Muscle layer of colon (tissue), 2 donors: ENCODE results near the gene VSNL1.
A peak's percentile ranks its signal among the peaks of the same experiment; 100 is the strongest.

ENCODE experiments used
- H3K27ac ChIP-seq: one replicate; pipeline ENCODE4 v1.7.0; 2013; ENCODE audit warnings: low read depth, mild to moderate bottlenecking, low read length, moderate library complexity
- H3K27me3 ChIP-seq, 2 donors: one replicate each; pipeline ENCODE4 v1.7.0; 2013; ENCODE audit warnings: low read length in 2 of 2, mild to moderate bottlenecking in 2 of 2; ENCODE audit not compliant: insufficient read depth in 2 of 2, control insufficient read depth in 1 of 2
- H3K36me3 ChIP-seq: one replicate; pipeline ENCODE4 v1.7.0; 2013; ENCODE audit warnings: mild to moderate bottlenecking, low read length; ENCODE audit not compliant: insufficient read depth
- H3K4me1 ChIP-seq: one replicate; pipeline ENCODE4 v1.7.0; 2013; ENCODE audit warnings: mild to moderate bottlenecking, low read length; ENCODE audit not compliant: insufficient read depth
- H3K4me3 ChIP-seq, 2 donors: one replicate each; pipeline ENCODE4 v1.7.0; 2013; ENCODE audit warnings: low read length in 2 of 2, low read depth in 1 of 2, mild to moderate bottlenecking in 1 of 2, moderate library complexity in 1 of 2
- H3K9ac ChIP-seq: one replicate; pipeline ENCODE4 v1.7.0; 2013; ENCODE audit warnings: low read length
- H3K9me3 ChIP-seq: one replicate; pipeline ENCODE4 v1.7.0; 2013; ENCODE audit warnings: mild to moderate bottlenecking, low read length
- donor health status: abdominal sarcoma.
- donor health status: Adenocarcinoma of cecum.

VSNL1 gene

GRCh38 chr2:17522303-17522702, 18.2 kb upstream of the VSNL1 start:
- Histone ChIP-seq H3K9me3 (no peaks in the 10 kb centered on the region), H3K4me1 (peaks cover 6% of the 10 kb centered on the region), H3K36me3 (no peaks in the 10 kb centered on the region), H3K27me3 (no peaks in the 10 kb centered on the region), H3K27ac (no peak overlapping the region), H3K4me3 (no peak overlapping the region), H3K9ac (no peak overlapping the region)

GRCh38 chr2:17529771-17530170, 10.7 kb upstream of the VSNL1 start:
- no peaks in the 10 kb centered on the region for H3K27me3 ChIP-seq
- no peaks in the 10 kb centered on the region for H3K4me1 ChIP-seq
- no peak overlapping the region for H3K9ac ChIP-seq

GRCh38 chr2:17533546-17533945, 7.0 kb upstream of the VSNL1 start:
- Histone ChIP-seq H3K36me3 (no peaks in the 10 kb centered on the region), H3K9ac (no peak overlapping the region), H3K27me3 (peaks cover 0 to 8% of the 10 kb centered on the region in 2 donors), H3K4me1 (no peaks in the 10 kb centered on the region), H3K9me3 (no peaks in the 10 kb centered on the region), H3K4me3 (no peak overlapping the region), H3K27ac (no peak overlapping the region)

More at GRCh38 chr2:17529771-17530170, 10.7 kb upstream of the VSNL1 start:
- Histone ChIP-seq H3K9me3 (no peaks in the 10 kb centered on the region), H3K36me3 (no peaks in the 10 kb centered on the region), H3K27ac (no peak overlapping the region), H3K4me3 (no peak overlapping the region)

- H3K4me3 ChIP-seq = no peak overlapping the region
- peaks cover 0 to 15% of the 10 kb centered on the region in 2 donors for H3K27me3 ChIP-seq
- no peak overlapping the region for H3K9ac ChIP-seq
- H3K36me3 ChIP-seq = no peaks in the 10 kb centered on the region
- H3K27ac ChIP-seq = no peak overlapping the region
- H3K9me3 ChIP-seq = no peaks in the 10 kb centered on the region
- H3K4me1 ChIP-seq = peaks cover 7% of the 10 kb centered on the region
Measured at GRCh38 chr2:17536416-17536815, 4.1 kb upstream of the VSNL1 start.

DNA sequence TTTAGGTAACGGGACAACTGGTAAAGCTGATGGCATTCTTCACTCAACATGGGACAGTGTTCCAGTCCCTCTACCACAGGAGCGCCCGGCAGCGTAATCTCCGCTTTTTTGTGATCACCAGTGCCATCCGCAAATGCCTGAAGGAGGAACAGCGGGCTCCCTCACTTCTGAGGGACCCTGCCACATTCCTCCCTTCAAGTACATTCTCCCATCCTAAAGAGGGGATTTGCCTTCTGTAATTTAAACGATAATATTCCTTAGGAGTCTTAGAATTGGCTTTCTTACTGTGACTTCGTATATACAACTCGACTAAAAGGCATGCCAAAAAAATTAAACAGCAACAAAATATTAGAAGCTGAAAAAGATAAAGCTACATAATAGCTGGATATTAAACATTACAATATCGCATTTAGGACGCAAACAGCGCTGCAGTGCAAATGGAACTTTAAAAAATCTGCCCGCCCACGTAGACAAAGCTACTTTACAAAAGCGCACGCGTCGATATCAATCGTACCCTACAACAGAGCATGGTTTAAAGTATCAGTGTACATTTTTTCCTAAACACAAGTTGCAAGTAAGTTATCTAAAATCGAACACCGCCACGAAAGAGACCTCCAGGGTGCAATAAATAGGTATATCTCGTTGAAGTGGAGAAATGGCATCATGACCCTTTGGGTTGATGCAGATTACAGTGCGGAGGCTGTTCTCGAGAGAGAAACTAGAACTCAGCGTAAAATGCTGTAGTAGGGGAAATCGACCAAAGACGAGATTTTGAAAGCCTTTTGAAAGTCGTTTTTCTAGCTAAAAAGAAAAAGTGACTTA, 2.3 kb upstream of the VSNL1 start:
- no peaks in the 10 kb centered on the region for H3K9me3 ChIP-seq
- no peak overlapping the region for H3K27ac ChIP-seq
- H3K27me3 ChIP-seq = peaks cover 4 to 19% of the 10 kb centered on the region in 2 donors
- no peaks in the 10 kb centered on the region for H3K36me3 ChIP-seq
- peaks cover 7% of the 10 kb centered on the region for H3K4me1 ChIP-seq
- H3K9ac ChIP-seq = no peak overlapping the region
- peak overlapping the region; percentile 65 to 80 for H3K4me3 ChIP-seq

- Histone ChIP-seq H3K9ac (no peak overlapping the region), H3K27ac (peak overlapping the region; percentile 7), H3K4me1 (peaks cover 7% of the 10 kb centered on the region), H3K36me3 (no peaks in the 10 kb centered on the region), H3K9me3 (no peaks in the 10 kb centered on the region), H3K4me3 (peak overlapping the region; percentile 65 to 80), H3K27me3 (peaks cover 12 to 19% of the 10 kb centered on the region in 2 donors)
Measured at GRCh38 chr2:17538844-17539554, 1.5 kb upstream of the VSNL1 start.

GRCh38 chr2:17539611-17540092, 844 bp upstream of the VSNL1 start:
- peaks cover 7% of the 10 kb centered on the region for H3K4me1 ChIP-seq
- no peaks in the 10 kb centered on the region for H3K9me3 ChIP-seq
- peaks cover 13 to 19% of the 10 kb centered on the region in 2 donors for H3K27me3 ChIP-seq
- H3K36me3 ChIP-seq = no peaks in the 10 kb centered on the region
- H3K9ac ChIP-seq = no peak overlapping the region
- H3K27ac ChIP-seq = peak overlapping the region; percentile 54
- peak overlapping the region; percentile 65 to 80 for H3K4me3 ChIP-seq

DNA sequence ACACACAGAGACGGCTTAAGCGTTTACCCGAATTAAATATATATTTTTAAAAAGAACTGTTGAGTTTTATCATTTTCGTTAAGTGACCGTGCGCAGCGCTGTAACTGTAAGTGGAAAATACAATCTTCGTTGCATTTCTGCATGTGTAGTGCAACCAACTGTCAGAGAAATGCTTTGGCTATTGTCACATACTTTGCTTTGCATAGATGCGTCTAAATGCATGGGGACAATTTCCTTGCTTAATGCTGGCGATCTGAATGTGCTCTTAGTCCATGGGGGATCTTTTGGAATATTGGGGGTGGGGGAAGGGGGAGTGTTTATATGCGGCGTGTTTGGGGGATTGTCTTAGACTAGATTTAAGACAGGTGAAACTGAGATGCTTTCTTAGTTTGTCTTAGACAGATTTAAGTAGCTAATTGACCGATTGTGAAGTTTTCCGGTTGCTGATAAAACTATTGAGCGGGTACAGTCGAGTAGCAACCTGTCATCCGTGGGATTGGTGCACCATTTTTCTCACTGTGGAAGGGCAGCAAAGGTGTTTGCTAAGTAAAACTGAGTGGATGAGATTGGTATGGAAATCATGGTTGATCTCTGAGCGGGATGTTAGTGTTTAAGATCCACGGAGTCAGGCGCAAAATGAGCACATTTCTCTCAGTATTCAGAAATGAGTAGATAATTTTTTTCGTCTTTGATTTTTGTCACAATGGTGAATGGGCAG, 476 bp downstream of the VSNL1 start:
- H3K9me3 ChIP-seq = no peaks in the 10 kb centered on the region
- peak overlapping the region; percentile 43 to 61 for H3K4me3 ChIP-seq
- H3K27me3 ChIP-seq = peaks cover 13 to 19% of the 10 kb centered on the region in 2 donors
- no peaks in the 10 kb centered on the region for H3K36me3 ChIP-seq
- no peak overlapping the region for H3K27ac ChIP-seq
- no peak overlapping the region for H3K9ac ChIP-seq
- H3K4me1 ChIP-seq = peaks cover 7% of the 10 kb centered on the region

- Histone ChIP-seq H3K36me3 (no peaks in the 10 kb centered on the region), H3K27ac (no peak overlapping the region), H3K4me1 (peaks cover 7% of the 10 kb centered on the region), H3K4me3 (peak overlapping the region in 1 of 2 donors; percentile 61), H3K9ac (no peak overlapping the region), H3K27me3 (peaks cover 13 to 19% of the 10 kb centered on the region in 2 donors), H3K9me3 (no peaks in the 10 kb centered on the region)
Measured at GRCh38 chr2:17541531-17541950, 1.0 kb downstream of the VSNL1 start.

- H3K4me3 ChIP-seq = no peak overlapping the region
- H3K27ac ChIP-seq = no peak overlapping the region
- no peaks in the 10 kb centered on the region for H3K9me3 ChIP-seq
- peaks cover 13 to 19% of the 10 kb centered on the region in 2 donors for H3K27me3 ChIP-seq
- H3K36me3 ChIP-seq = no peaks in the 10 kb centered on the region
- H3K4me1 ChIP-seq = peaks cover 7% of the 10 kb centered on the region
- H3K9ac ChIP-seq = no peak overlapping the region
Measured at GRCh38 chr2:17542471-17542870, 2.0 kb downstream of the VSNL1 start.

DNA sequence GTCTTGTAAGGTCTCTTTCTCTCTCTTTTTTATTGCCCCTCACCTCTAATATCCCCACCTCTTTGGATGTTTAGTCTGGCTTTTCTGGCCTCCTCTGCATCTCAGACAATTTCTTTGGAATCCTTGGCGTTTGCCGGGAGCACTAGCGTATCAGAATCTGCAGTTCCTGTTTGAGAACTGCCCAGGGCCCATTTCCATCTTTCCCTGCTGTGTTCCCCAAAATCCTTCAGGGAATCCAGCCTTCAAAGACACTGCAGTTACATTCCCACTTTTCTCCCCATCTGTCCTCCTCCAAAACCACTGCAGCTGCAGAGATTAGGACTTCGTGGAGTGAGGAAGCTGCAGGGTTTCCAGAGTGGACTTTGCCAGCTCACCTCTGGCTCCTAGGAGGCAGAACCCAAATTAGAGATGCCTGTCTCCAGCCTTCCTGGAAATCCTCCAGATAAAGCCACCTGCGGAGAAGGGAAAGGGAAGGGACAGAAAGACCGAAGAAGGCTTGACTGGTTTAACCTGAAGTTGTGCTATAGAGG, 2.7 kb downstream of the VSNL1 start:
- Histone ChIP-seq H3K27me3 (peaks cover 13 to 15% of the 10 kb centered on the region in 2 donors), H3K9ac (no peak overlapping the region), H3K27ac (no peak overlapping the region), H3K4me3 (no peak overlapping the region), H3K36me3 (no peaks in the 10 kb centered on the region), H3K4me1 (peaks cover 7% of the 10 kb centered on the region), H3K9me3 (no peaks in the 10 kb centered on the region)
